B cell (primary cell): ENCODE measurements around the gene SMPD3. TPM values are rescaled to one million over a fixed set of nuclear protein-coding genes. Genes with fewer than 3 reads are reported as not detected.
A peak's percentile ranks its signal among the peaks of the same experiment; 100 is the strongest.

Source experiments
- ATAC-seq: fragments of 200-7000 bp; cut with Tn5 transposase; one replicate; pipeline ENCODE4 v1.10.0; 2021; ENCODE audit warnings: low read depth, mild to moderate bottlenecking, moderate number of reproducible peaks, moderate library complexity
- CTCF ChIA-PET: fragments of 350-600 bp; sonication (Branson Sonifier 250); formaldehyde crosslinking; loops from one replicate; lab custom pipeline; 2021; ENCODE audit warnings: antibody characterized with exemption, inconsistent platforms; lab: Charles Lee
- POLR2A ChIA-PET: fragments of 350-600 bp; sonication (Branson Sonifier 250); formaldehyde crosslinking; loops from one replicate; lab custom pipeline; 2021; ENCODE audit warnings: antibody characterized with exemption; lab: Charles Lee
- DNase-seq: peaks from one replicate; pipeline ENCODE4 v3.0.0; 2013
- H2AFZ ChIP-seq: 2 replicates; pipeline ENCODE4 v1.6.1; 2012; ENCODE audit warnings: mild to moderate bottlenecking, low read depth, low read length; ENCODE audit not compliant: insufficient read depth, poor library complexity, severe bottlenecking
- H3K27ac ChIP-seq, 2 donors: 1 replicate in 1 of 2; 2 replicates in 1 of 2; pipeline ENCODE4 v1.5.1; 2012 to 2013; ENCODE audit warnings: low read length in 2 of 2, mild to moderate bottlenecking in 2 of 2, moderate library complexity in 1 of 2
- H3K27me3 ChIP-seq, 4 experiments: fragments of 200-600 bp in 1 of 4; sonication (generic) in 1 of 4; replicated peaks in 1 of 4; 1 replicate in 2 of 4; 2 replicates in 2 of 4; pipeline versions ENCODE4 v1.6.1 to v1.7.0; 2013 to 2016; ENCODE audit warnings: low read length in 3 of 4, mild to moderate bottlenecking in 2 of 4, mixed read lengths in 1 of 4, moderate library complexity in 1 of 4; ENCODE audit not compliant: insufficient read depth in 4 of 4, control insufficient read depth in 3 of 4; ENCODE audit errors: control extremely low read depth in 1 of 4
- H3K36me3 ChIP-seq, 2 experiments: replicated peaks in 1 of 2; 1 replicate in 1 of 2; 2 replicates in 1 of 2; pipeline versions ENCODE4 v1.6.1 to v1.7.1; 2013; ENCODE audit warnings: low read length in 1 of 2; ENCODE audit not compliant: insufficient read depth in 2 of 2, control insufficient read depth in 1 of 2; ENCODE audit errors: control extremely low read depth in 1 of 2, extremely low read depth in 1 of 2
- H3K4me1 ChIP-seq, 2 donors: fragments of 200-600 bp in 1 of 2; sonication (generic) in 1 of 2; 1 replicate in 1 of 2; 2 replicates in 1 of 2; pipeline versions ENCODE4 v1.5.1 to v1.6.1; 2013 to 2017; ENCODE audit warnings: low read length in 2 of 2; ENCODE audit not compliant: control insufficient read depth in 2 of 2, insufficient read depth in 2 of 2
- H3K4me2 ChIP-seq: replicated peaks from 2 replicates; pipeline ENCODE3; 2012; ENCODE audit warnings: mild to moderate bottlenecking, low read depth, low read length; ENCODE audit not compliant: poor library complexity, severe bottlenecking
- H3K4me3 ChIP-seq, 5 experiments: fragments of 200-600 bp in 1 of 5; sonication (generic) in 1 of 5; 1 replicate in 3 of 5; 2 replicates in 2 of 5; pipeline versions ENCODE4 v1.5.1 to v1.7.0; 2011 to 2016; ENCODE audit warnings: low read length in 4 of 5, mild to moderate bottlenecking in 4 of 5, low read depth in 2 of 5, control low read depth in 1 of 5, moderate library complexity in 1 of 5; ENCODE audit not compliant: insufficient read depth in 1 of 5; ENCODE audit errors: control extremely low read depth in 1 of 5, extremely low read depth in 1 of 5
- H3K79me2 ChIP-seq: fragments of 200-600 bp; sonication (generic); one replicate; pipeline ENCODE4 v1.6.0; 2016; ENCODE audit warnings: low read length; ENCODE audit not compliant: control insufficient read depth, insufficient read depth
- H3K9ac ChIP-seq: fragments of 200-600 bp; sonication (generic); 2 replicates; pipeline ENCODE4 v1.6.1; 2017; ENCODE audit warnings: mild to moderate bottlenecking, low read length, moderate library complexity
- H3K9me3 ChIP-seq, 3 donors: one replicate each; pipeline versions ENCODE4 v1.6.1 to v1.7.1; 2013; ENCODE audit warnings: low read length in 2 of 3; ENCODE audit not compliant: control insufficient read depth in 2 of 3, insufficient read depth in 1 of 3; ENCODE audit errors: control extremely low read depth in 1 of 3
- H4K20me1 ChIP-seq: 2 replicates; pipeline ENCODE4 v1.6.0; 2012; ENCODE audit warnings: mild to moderate bottlenecking, low read length; ENCODE audit not compliant: insufficient read depth, control insufficient read depth, poor library complexity, severe bottlenecking
- H3K27ac Mint-ChIP-seq: one replicate; pipeline ENCODE4 v1.8.0; 2021; ENCODE audit warnings: mixed read lengths
- H3K27me3 Mint-ChIP-seq: one replicate; pipeline ENCODE4 v1.8.0; 2021; ENCODE audit warnings: mixed read lengths
- H3K4me1 Mint-ChIP-seq: one replicate; pipeline ENCODE4 v1.8.0; 2021; ENCODE audit warnings: mixed read lengths
- H3K4me3 Mint-ChIP-seq: one replicate; pipeline ENCODE4 v1.8.0; 2021; ENCODE audit warnings: mixed read lengths
- H3K9me3 Mint-ChIP-seq: one replicate; pipeline ENCODE4 v1.8.0; 2022; ENCODE audit warnings: mixed read lengths; ENCODE audit not compliant: insufficient read depth
- CTCF ChIP-seq: fragments of 200-600 bp; IDR thresholded peaks from one replicate; pipeline ENCODE4 v1.8.0; 2022; ENCODE audit warnings: antibody characterized with exemption, mild to moderate bottlenecking
- EZH2 ChIP-seq: IDR thresholded peaks from 2 replicates; pipeline ENCODE4 v1.6.1; 2012; ENCODE audit warnings: borderline replicate concordance, low read depth, mild to moderate bottlenecking, moderate library complexity, low read length; ENCODE audit not compliant: insufficient read depth, poor library complexity, severe bottlenecking
- WGBS: methylation state at CpG from one replicate; pipeline ENCODE4 v1.1.5; 2013; ENCODE audit warnings: missing lambda C conversion rate; ENCODE audit not compliant: insufficient coverage; 5-methylcytosine and 5-hydroxymethylcytosine counted together
- intact Hi-C: fragments of 100-400 bp; cut with micrococcal nuclease; formaldehyde crosslinking; loops from one replicate; pipeline ENCODE4 v1.10.0; 2022
- polyA plus RNA-seq: library from polyadenylated mRNA; depleted of rRNA; stranded (reverse); fragments of >200 nt; gene quantifications from 2 replicates; pipeline ENCODE4 v1.2.3, GENCODE V29; 2012
- total RNA-seq, 2 donors: library from RNA; stranded (reverse); fragments of 120-200 nt in 1 of 2; gene quantifications; 1 replicate in 1 of 2; 2 replicates in 1 of 2; pipeline versions ENCODE4 v1.2.3 to v1.2.4, GENCODE V29; 2013 to 2022

SMPD3 gene
- total and polyA plus RNA-seq, 2 donors (not counting 1 experiment from before 2014, with no cell fraction given): 1.2 to 2.8 TPM

GRCh38 chr16:68416057-68417046 lies 32.0 kb downstream of the SMPD3 start:
- peaks cover 25% of the 10 kb centered on the region for H3K4me1 Mint-ChIP-seq

More at GRCh38 chr16:68416057-68417046, 32.0 kb downstream of the SMPD3 start:
- TF ChIP-seq CTCF (no peak), EZH2 (no peak)
- WGBS: 61% methylated on average over 14 of the region's 15 CpGs
- Histone ChIP-seq H3K9ac (no peak overlapping the region), H3K36me3 (no peaks in the 10 kb centered on the region), H3K79me2 (no peaks in the 10 kb centered on the region), H2AFZ (peak overlapping the region; percentile 47), H3K4me3 (no peak overlapping the region), H3K27ac (peak overlapping the region; percentile 3 to 83), H3K4me1 (peaks cover 24 to 29% of the 10 kb centered on the region in 2 donors), H3K27me3 (no peaks in the 10 kb centered on the region), H4K20me1 (no peaks in the 10 kb centered on the region), H3K4me2 (peak overlapping the region; percentile 66), H3K9me3 (no peaks in the 10 kb centered on the region)
- CTCF ChIA-PET: interaction anchor here (1.4 kb wide), 1 partner anchor 21 kb away, joined by 5 read pairs; no protein-coding TSS in a partner anchor
- no peaks in the 10 kb centered on the region for H3K27me3 Mint-ChIP-seq
- ATAC-seq: no peak
- H3K9me3 Mint-ChIP-seq: no peaks in the 10 kb centered on the region
- peak; percentile 23 for DNase-seq
- POLR2A ChIA-PET: no interaction called here
- no peak overlapping the region for H3K4me3 Mint-ChIP-seq
- intact Hi-C loops: no loop called here
- H3K27ac Mint-ChIP-seq: peak overlapping the region; percentile 84
